SKM-1 treated with dmso at 0.1 percent for 144 hours (cell line): ENCODE data around the gene DTX3L.

Experiments used
- DNase-seq: peaks from one replicate; lab custom pipeline; 2025; ENCODE audit not compliant: unreplicated experiment; lab: John Stamatoyannopoulos, UW

DTX3L gene

GRCh38 chr3:122564155-122564912 is at the start of gene DTX3L, which contains the start of gene PARP9:
Gene DTX3L (plus strand): TSS chr3:122564338. CDS start chr3:122564427, 89 bp downstream.
Gene PARP9 (minus strand): TSS chr3:122564300. CDS start chr3:122559620, 4,680 bp downstream.
- peak; percentile 76 for DNase-seq

GRCh38 chr3:122515020-122515468 is 49.1 kb upstream of the DTX3L start:
- DNase-seq = no peak

- DNase-seq = no peak
These were observed 48.3 kb upstream of the DTX3L start for GRCh38 chr3:122515870-122516269.

- no peak for DNase-seq
These were observed 47.2 kb upstream of the DTX3L start for GRCh38 chr3:122516846-122517360.

GRCh38 chr3:122519693-122520092 is 44.4 kb upstream of the DTX3L start:
- no peak for DNase-seq

GRCh38 chr3:122520861-122521260 is 43.3 kb upstream of the DTX3L start:
- DNase-seq = no peak

GRCh38 chr3:122523317-122523716 is 40.8 kb upstream of the DTX3L start:
- DNase-seq = no peak

- no peak for DNase-seq
These were observed 34.0 kb upstream of the DTX3L start for GRCh38 chr3:122530164-122530563.

- DNase-seq = no peak
These were observed 30.7 kb upstream of the DTX3L start for GRCh38 chr3:122533480-122533879.

GRCh38 chr3:122533931-122534334 is 30.2 kb upstream of the DTX3L start:
- peak; percentile 56 for DNase-seq

- no peak for DNase-seq
These were observed 28.0 kb upstream of the DTX3L start for GRCh38 chr3:122535964-122536631.

GRCh38 chr3:122536632-122537001 is 27.5 kb upstream of the DTX3L start:
- no peak for DNase-seq

- peak; percentile 13 for DNase-seq
These were observed 25.1 kb upstream of the DTX3L start for GRCh38 chr3:122538956-122539490.

GRCh38 chr3:122546151-122546550 is 18.0 kb upstream of the DTX3L start:
- DNase-seq = no peak

- DNase-seq = no peak
These were observed 16.1 kb upstream of the DTX3L start for GRCh38 chr3:122548076-122548475.

GRCh38 chr3:122548619-122549018 is 15.5 kb upstream of the DTX3L start:
- DNase-seq = no peak

- DNase-seq = no peak
These were observed 11.0 kb upstream of the DTX3L start for GRCh38 chr3:122553171-122553570.

GRCh38 chr3:122555275-122556071 is 8.7 kb upstream of the DTX3L start:
- no peak for DNase-seq

GRCh38 chr3:122557356-122557755 is 6.8 kb upstream of the DTX3L start:
- DNase-seq = no peak

- DNase-seq = no peak
These were observed 5.5 kb upstream of the DTX3L start for GRCh38 chr3:122558605-122559004.

- DNase-seq = no peak
These were observed 4.2 kb upstream of the DTX3L start for GRCh38 chr3:122559906-122560305.
